Neural progenitor cell (in vitro differentiated cells): ENCODE measurements around the gene DLG2. TPM values are rescaled to one million over a fixed set of nuclear protein-coding genes. Genes with fewer than 3 reads are reported as not detected.

Experiments used
- DNase-seq: peaks from one replicate; pipeline ENCODE4 v3.0.0-alpha.2; 2016; ENCODE audit warnings: low spot score
- H2AFZ ChIP-seq: fragments of 200-600 bp; sonication (generic); replicated peaks from 2 replicates; pipeline ENCODE4 v1.6.1; 2016; ENCODE audit warnings: antibody characterized with exemption
- H3F3A ChIP-seq: fragments of 200-600 bp; sonication (generic); 2 replicates; pipeline ENCODE4 v1.6.1; 2016; ENCODE audit warnings: antibody characterized with exemption, low read depth
- H3K27ac ChIP-seq: fragments of 200-600 bp; sonication (generic); 2 replicates; pipeline ENCODE4 v1.5.1; 2016; ENCODE audit warnings: mild to moderate bottlenecking
- H3K27me3 ChIP-seq: fragments of 200-600 bp; sonication (generic); 2 replicates; pipeline ENCODE4 v1.6.1; 2016; ENCODE audit warnings: mild to moderate bottlenecking, moderate library complexity
- H3K36me3 ChIP-seq: fragments of 200-600 bp; sonication (generic); 2 replicates; pipeline ENCODE4 v1.5.1; 2016
- H3K4me1 ChIP-seq: fragments of 200-600 bp; sonication (generic); 2 replicates; pipeline ENCODE4 v1.6.1; 2016; ENCODE audit warnings: mixed run types
- H3K4me2 ChIP-seq: fragments of 200-600 bp; sonication (generic); 2 replicates; pipeline ENCODE4 v1.6.1; 2016
- H3K4me3 ChIP-seq: fragments of 200-600 bp; sonication (generic); 2 replicates; pipeline ENCODE4 v1.5.1; 2016
- H3K79me2 ChIP-seq: fragments of 200-600 bp; sonication (generic); 2 replicates; pipeline ENCODE4 v1.6.1; 2016; ENCODE audit warnings: low read depth
- H3K9ac ChIP-seq: fragments of 200-600 bp; sonication (generic); 2 replicates; pipeline ENCODE4 v1.6.1; 2016
- H3K9me3 ChIP-seq: fragments of 200-600 bp; sonication (generic); 2 replicates; pipeline ENCODE4 v1.5.1; 2016; ENCODE audit warnings: low read depth
- H4K20me1 ChIP-seq: fragments of 200-600 bp; sonication (generic); 2 replicates; pipeline ENCODE4 v1.6.1; 2016; ENCODE audit warnings: low read depth
- H3K27ac Mint-ChIP-seq: 3 replicates; pipeline ENCODE4 v1.8.0; 2021; ENCODE audit warnings: mixed read lengths
- H3K27me3 Mint-ChIP-seq: 2 replicates; pipeline ENCODE4 v1.8.0; 2022; ENCODE audit warnings: low read depth, mild to moderate bottlenecking, inconsistent platforms, moderate library complexity, mixed read lengths; ENCODE audit not compliant: insufficient read depth
- H3K36me3 Mint-ChIP-seq: 3 replicates; pipeline ENCODE4 v1.8.0; 2021; ENCODE audit warnings: mixed read lengths
- H3K4me1 Mint-ChIP-seq: 3 replicates; pipeline ENCODE4 v1.8.0; 2021; ENCODE audit warnings: mixed read lengths
- H3K4me3 Mint-ChIP-seq: 3 replicates; pipeline ENCODE4 v1.8.0; 2021; ENCODE audit warnings: mild to moderate bottlenecking, moderate library complexity, mixed read lengths
- H3K9me3 Mint-ChIP-seq: 3 replicates; pipeline ENCODE4 v1.8.0; 2020; ENCODE audit warnings: mixed read lengths
- EZH2 ChIP-seq: fragments of 200-600 bp; sonication (generic); IDR thresholded peaks from 2 replicates; pipeline ENCODE4 v1.6.1; 2017; ENCODE audit warnings: antibody characterized with exemption, mild to moderate bottlenecking, moderate library complexity
- EZH2phosphoT487 ChIP-seq: fragments of 200-600 bp; sonication (generic); IDR thresholded peaks from 2 replicates; pipeline ENCODE4 v1.6.1; 2017; ENCODE audit warnings: antibody characterized with exemption
- total RNA-seq: library from RNA; depleted of rRNA; stranded (reverse); fragments of >200 nt; gene quantifications from 2 replicates; pipeline ENCODE4 v1.2.3, GENCODE V29; 2015; ENCODE audit warnings: low replicate concordance
- TF ChIP-seq, protein P1 (sequence below): fragments of 200-600 bp; sonication (generic); IDR thresholded peaks from 2 replicates; pipeline ENCODE4 v1.5.1; 2017; ENCODE audit warnings: antibody characterized with exemption, mild to moderate bottlenecking

DLG2 gene
- total RNA-seq, 1 donor from 2014 or later: 7.5 TPM

DNA sequence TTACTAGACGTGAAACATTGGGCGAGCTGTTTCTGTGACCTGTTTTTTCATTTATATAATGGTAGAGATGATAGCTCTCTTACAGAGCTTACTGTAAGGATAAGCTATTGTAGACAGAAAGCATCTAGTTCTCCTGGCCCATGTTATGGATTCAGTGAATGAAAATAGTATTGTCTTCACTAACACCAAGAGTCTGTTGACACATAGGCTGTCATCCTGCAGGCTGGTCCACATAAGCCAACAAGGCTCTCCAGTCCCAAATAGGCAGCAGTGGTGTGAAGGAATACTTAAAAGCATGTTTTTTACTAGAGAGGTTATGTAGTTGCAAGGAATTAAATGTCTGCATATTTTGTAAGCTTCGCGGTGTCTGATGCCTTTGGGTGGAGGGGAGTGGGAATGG, 1963.2 kb downstream of the DLG2 start:
- Histone ChIP-seq H3K4me3 (no peak overlapping the region), H3K27me3 (no peaks in the 10 kb centered on the region), H3K79me2 (no peaks in the 10 kb centered on the region), H3K36me3 (no peaks in the 10 kb centered on the region), H3F3A (peaks cover 6% of the 10 kb centered on the region), H3K4me1 (peaks cover 3% of the 10 kb centered on the region), H3K27ac (no peak overlapping the region), H3K9ac (no peak overlapping the region), H3K4me2 (no peak overlapping the region), H3K9me3 (no peaks in the 10 kb centered on the region), H4K20me1 (no peaks in the 10 kb centered on the region), H2AFZ (no peak overlapping the region)
- Mint-ChIP-seq H3K27me3 (peaks cover 11% of the 10 kb centered on the region), H3K9me3 (no peaks in the 10 kb centered on the region), H3K4me3 (no peak overlapping the region), H3K4me1 (peaks cover 25% of the 10 kb centered on the region), H3K27ac (no peak overlapping the region), H3K36me3 (no peaks in the 10 kb centered on the region)
- TF ChIP-seq EZH2 (no peak), EZH2phosphoT487 (no peak)
- TF ChIP-seq, protein P1, sequence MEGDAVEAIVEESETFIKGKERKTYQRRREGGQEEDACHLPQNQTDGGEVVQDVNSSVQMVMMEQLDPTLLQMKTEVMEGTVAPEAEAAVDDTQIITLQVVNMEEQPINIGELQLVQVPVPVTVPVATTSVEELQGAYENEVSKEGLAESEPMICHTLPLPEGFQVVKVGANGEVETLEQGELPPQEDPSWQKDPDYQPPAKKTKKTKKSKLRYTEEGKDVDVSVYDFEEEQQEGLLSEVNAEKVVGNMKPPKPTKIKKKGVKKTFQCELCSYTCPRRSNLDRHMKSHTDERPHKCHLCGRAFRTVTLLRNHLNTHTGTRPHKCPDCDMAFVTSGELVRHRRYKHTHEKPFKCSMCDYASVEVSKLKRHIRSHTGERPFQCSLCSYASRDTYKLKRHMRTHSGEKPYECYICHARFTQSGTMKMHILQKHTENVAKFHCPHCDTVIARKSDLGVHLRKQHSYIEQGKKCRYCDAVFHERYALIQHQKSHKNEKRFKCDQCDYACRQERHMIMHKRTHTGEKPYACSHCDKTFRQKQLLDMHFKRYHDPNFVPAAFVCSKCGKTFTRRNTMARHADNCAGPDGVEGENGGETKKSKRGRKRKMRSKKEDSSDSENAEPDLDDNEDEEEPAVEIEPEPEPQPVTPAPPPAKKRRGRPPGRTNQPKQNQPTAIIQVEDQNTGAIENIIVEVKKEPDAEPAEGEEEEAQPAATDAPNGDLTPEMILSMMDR: no peak
- no peak for DNase-seq

DNA sequence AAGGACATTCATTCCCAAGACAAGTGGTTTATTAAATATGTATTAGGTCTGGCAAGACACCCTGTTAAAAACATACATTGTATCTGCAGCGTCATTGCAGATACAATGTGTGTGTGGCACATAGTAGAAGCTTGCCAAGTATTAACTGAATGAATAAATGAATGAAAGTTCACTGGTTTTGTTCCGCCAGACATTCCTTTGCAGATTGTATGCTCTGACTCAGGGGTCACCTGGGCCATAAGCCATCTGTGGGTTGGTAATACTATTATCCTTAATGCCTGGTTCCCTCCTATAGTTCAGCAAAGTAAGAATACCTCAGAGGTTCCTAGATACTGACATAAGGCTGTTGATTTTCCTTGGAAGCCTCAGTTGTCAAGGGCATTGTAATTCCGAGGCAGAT, 1963.7 kb downstream of the DLG2 start:
- no peak overlapping the region for H3K4me2 ChIP-seq
- H3K4me1 Mint-ChIP-seq: peaks cover 25% of the 10 kb centered on the region
- peaks cover 3% of the 10 kb centered on the region for H3K4me1 ChIP-seq
- peaks cover 11% of the 10 kb centered on the region for H3K27me3 Mint-ChIP-seq
- H3K9ac ChIP-seq: no peak overlapping the region
- no peaks in the 10 kb centered on the region for H3K36me3 Mint-ChIP-seq
- no peaks in the 10 kb centered on the region for H3K79me2 ChIP-seq
- no peaks in the 10 kb centered on the region for H3K27me3 ChIP-seq
- H3K4me3 ChIP-seq: no peak overlapping the region
- H3K9me3 ChIP-seq: no peaks in the 10 kb centered on the region
- H3K9me3 Mint-ChIP-seq: no peaks in the 10 kb centered on the region
- no peak for DNase-seq
- no peak overlapping the region for H3K27ac Mint-ChIP-seq
- H3K27ac ChIP-seq: no peak overlapping the region
- TF ChIP-seq, protein P1: no peak
- TF ChIP-seq EZH2: no peak
- no peak for TF ChIP-seq EZH2phosphoT487
- H3K36me3 ChIP-seq: no peaks in the 10 kb centered on the region
- H4K20me1 ChIP-seq: no peaks in the 10 kb centered on the region
- H3F3A ChIP-seq: peaks cover 6% of the 10 kb centered on the region
- no peak overlapping the region for H2AFZ ChIP-seq
- H3K4me3 Mint-ChIP-seq: no peak overlapping the region

DNA sequence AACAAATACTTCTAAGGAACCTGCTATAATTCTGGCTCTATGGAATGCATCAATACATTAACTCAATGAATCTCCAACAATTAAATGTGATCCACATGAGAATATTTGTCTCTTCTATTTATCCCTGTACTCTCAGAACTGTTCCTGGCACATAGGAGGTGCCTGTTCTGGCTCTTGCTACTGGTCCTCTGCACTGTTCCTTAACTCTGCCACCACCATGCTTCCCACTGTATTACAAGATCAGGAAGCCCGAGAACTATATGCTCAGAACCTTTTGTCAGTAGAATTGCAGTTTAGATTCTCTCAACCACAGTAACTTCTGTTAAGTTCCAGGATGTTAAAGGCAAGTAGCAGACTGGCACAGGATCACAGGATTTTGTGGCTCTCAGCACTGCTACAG, 1964.7 kb downstream of the DLG2 start:
- no peaks in the 10 kb centered on the region for H3K79me2 ChIP-seq
- H3K9ac ChIP-seq: no peak overlapping the region

More for the DNA sequence above, 1964.7 kb downstream of the DLG2 start:
- TF ChIP-seq EZH2phosphoT487 (no peak), EZH2 (no peak)
- TF ChIP-seq, protein P1: no peak
- H3K4me2 ChIP-seq: no peak overlapping the region
- Mint-ChIP-seq H3K9me3 (no peaks in the 10 kb centered on the region), H3K4me3 (no peak overlapping the region), H3K4me1 (peaks cover 25% of the 10 kb centered on the region), H3K27ac (no peak overlapping the region), H3K36me3 (no peaks in the 10 kb centered on the region), H3K27me3 (peaks cover 11% of the 10 kb centered on the region)
- no peaks in the 10 kb centered on the region for H4K20me1 ChIP-seq
- H3K9me3 ChIP-seq: no peaks in the 10 kb centered on the region
- H3F3A ChIP-seq: peaks cover 6% of the 10 kb centered on the region
- no peak overlapping the region for H3K27ac ChIP-seq
- no peak for DNase-seq
- no peaks in the 10 kb centered on the region for H3K27me3 ChIP-seq
- H3K36me3 ChIP-seq: no peaks in the 10 kb centered on the region
- H3K4me3 ChIP-seq: no peak overlapping the region
- H2AFZ ChIP-seq: no peak overlapping the region
- H3K4me1 ChIP-seq: peaks cover 3% of the 10 kb centered on the region
